ENCODE measurements around the gene NKX1-1.

Gene NKX1-1

GRCh38 chr4:1362521-1362920, 43.7 kb downstream of the NKX1-1 start:
- TF ChIP-seq CTCF (conservative IDR thresholded peaks at IDR 0.05; ENCODE audit: low read length), result no peak
- H3K4me3 ChIP-seq (ENCODE audit: low read length), result no peak overlapping the region
- no peak for DNase-seq (ENCODE audit: low read depth)

- DNase-seq (ENCODE audit: low read depth), result no peak
- TF ChIP-seq CTCF (conservative IDR thresholded peaks at IDR 0.05; ENCODE audit: low read length), result no peak
- H3K4me3 ChIP-seq (ENCODE audit: low read length), result no peak overlapping the region
These were observed 44.2 kb downstream of the NKX1-1 start for GRCh38 chr4:1362046-1362445.

GRCh38 chr4:1361431-1361830, 44.8 kb downstream of the NKX1-1 start:
- H3K4me3 ChIP-seq (ENCODE audit: low read length), result no peak overlapping the region
- no peak for TF ChIP-seq CTCF (conservative IDR thresholded peaks at IDR 0.05; ENCODE audit: low read length)
- no peak for DNase-seq (ENCODE audit: low read depth)

- peak; percentile 7 for DNase-seq (ENCODE audit: low read depth)
- no peak for TF ChIP-seq CTCF (conservative IDR thresholded peaks at IDR 0.05; ENCODE audit: low read length)
- H3K4me3 ChIP-seq (ENCODE audit: low read length), result no peak overlapping the region
These were observed 45.6 kb downstream of the NKX1-1 start for GRCh38 chr4:1360423-1361283.

- TF ChIP-seq CTCF (conservative IDR thresholded peaks at IDR 0.05; ENCODE audit: low read length), result no peak
- DNase-seq (ENCODE audit: low read depth), result no peak
- H3K4me3 ChIP-seq (ENCODE audit: low read length), result no peak overlapping the region
These were observed 46.3 kb downstream of the NKX1-1 start for GRCh38 chr4:1359976-1360375.

- TF ChIP-seq CTCF (conservative IDR thresholded peaks at IDR 0.05; ENCODE audit: low read length), result no peak
- H3K4me3 ChIP-seq (ENCODE audit: low read length), result no peak overlapping the region
- peak; percentile 68 for DNase-seq (ENCODE audit: low read depth)
These were observed 47.1 kb downstream of the NKX1-1 start for GRCh38 chr4:1359144-1359501.

- H3K4me3 ChIP-seq (ENCODE audit: low read length), result no peak overlapping the region
- DNase-seq (ENCODE audit: low read depth), result no peak
- no peak for TF ChIP-seq CTCF (conservative IDR thresholded peaks at IDR 0.05; ENCODE audit: low read length)
These were observed 47.7 kb downstream of the NKX1-1 start for GRCh38 chr4:1358421-1359143.

Measured in AG10803 (cell line).